Coronary artery (tissue), 2 donors: ENCODE data around the gene ASB18.
"Not testable (repeated sequence)": the region's sequence is repeated elsewhere in the genome, so short reads cannot be mapped to it uniquely, and the experiment has no call there.

ENCODE experiments used
- DNase-seq: peaks from one replicate; pipeline ENCODE4 v3.0.0-alpha.2; 2017; ENCODE audit warnings: low spot score
- H3K27ac ChIP-seq, 2 donors: fragments of 200-600 bp; sonication (generic); one replicate each; pipeline ENCODE4 v1.5.1; 2016 to 2019
- H3K4me3 ChIP-seq: fragments of 200-600 bp; sonication (generic); 2 replicates; pipeline ENCODE4 v1.5.1; 2016; ENCODE audit warnings: mild to moderate bottlenecking, moderate library complexity
- CTCF ChIP-seq: fragments of 200-600 bp; sonication (generic); IDR thresholded peaks from one replicate; pipeline ENCODE4 v1.5.1; 2019; ENCODE audit warnings: antibody characterized with exemption

The ASB18 gene

GRCh38 chr2:236287656-236288055, 23.4 kb upstream of the ASB18 start:
- no peak for DNase-seq
- Histone ChIP-seq H3K4me3 (no peak overlapping the region), H3K27ac (no peak overlapping the region)
- no peak for TF ChIP-seq CTCF

- Histone ChIP-seq H3K27ac (no peak overlapping the region), H3K4me3 (no peak overlapping the region)
- DNase-seq: no peak
- TF ChIP-seq CTCF: no peak
Observed at GRCh38 chr2:236286873-236287545, 22.8 kb upstream of the ASB18 start.

- DNase-seq: no peak
- TF ChIP-seq CTCF: no peak
- H3K27ac ChIP-seq: no peak overlapping the region
Observed at GRCh38 chr2:236284208-236284607, 20.0 kb upstream of the ASB18 start.

GRCh38 chr2:236282406-236282805, 18.2 kb upstream of the ASB18 start:
- H3K27ac ChIP-seq: no peak overlapping the region
- no peak for TF ChIP-seq CTCF
- no peak for DNase-seq
- no peak overlapping the region for H3K4me3 ChIP-seq

More at GRCh38 chr2:236284208-236284607, 20.0 kb upstream of the ASB18 start:
- H3K4me3 ChIP-seq: no peak overlapping the region

GRCh38 chr2:236281423-236281822, 17.2 kb upstream of the ASB18 start:
- Histone ChIP-seq H3K4me3 (no peak overlapping the region), H3K27ac (no peak overlapping the region)
- no peak for DNase-seq
- no peak for TF ChIP-seq CTCF

GRCh38 chr2:236273126-236273525, 8.9 kb upstream of the ASB18 start:
- DNase-seq: no peak
- Histone ChIP-seq H3K4me3 (no peak overlapping the region), H3K27ac (no peak overlapping the region)
- TF ChIP-seq CTCF: no peak

- Histone ChIP-seq H3K27ac (no peak overlapping the region), H3K4me3 (no peak overlapping the region)
- no peak for TF ChIP-seq CTCF
- no peak for DNase-seq
Observed at GRCh38 chr2:236271851-236272250, 7.6 kb upstream of the ASB18 start.

- not testable (repeated sequence) for DNase-seq, H3K4me3 ChIP-seq, H3K27ac ChIP-seq
Observed at GRCh38 chr2:236269876-236270275, 5.7 kb upstream of the ASB18 start.
